Measurements from ENCODE around the gene FANCG.
A peak's percentile ranks its signal among the peaks of the same experiment; 100 is the strongest.

FANCG gene

DNA sequence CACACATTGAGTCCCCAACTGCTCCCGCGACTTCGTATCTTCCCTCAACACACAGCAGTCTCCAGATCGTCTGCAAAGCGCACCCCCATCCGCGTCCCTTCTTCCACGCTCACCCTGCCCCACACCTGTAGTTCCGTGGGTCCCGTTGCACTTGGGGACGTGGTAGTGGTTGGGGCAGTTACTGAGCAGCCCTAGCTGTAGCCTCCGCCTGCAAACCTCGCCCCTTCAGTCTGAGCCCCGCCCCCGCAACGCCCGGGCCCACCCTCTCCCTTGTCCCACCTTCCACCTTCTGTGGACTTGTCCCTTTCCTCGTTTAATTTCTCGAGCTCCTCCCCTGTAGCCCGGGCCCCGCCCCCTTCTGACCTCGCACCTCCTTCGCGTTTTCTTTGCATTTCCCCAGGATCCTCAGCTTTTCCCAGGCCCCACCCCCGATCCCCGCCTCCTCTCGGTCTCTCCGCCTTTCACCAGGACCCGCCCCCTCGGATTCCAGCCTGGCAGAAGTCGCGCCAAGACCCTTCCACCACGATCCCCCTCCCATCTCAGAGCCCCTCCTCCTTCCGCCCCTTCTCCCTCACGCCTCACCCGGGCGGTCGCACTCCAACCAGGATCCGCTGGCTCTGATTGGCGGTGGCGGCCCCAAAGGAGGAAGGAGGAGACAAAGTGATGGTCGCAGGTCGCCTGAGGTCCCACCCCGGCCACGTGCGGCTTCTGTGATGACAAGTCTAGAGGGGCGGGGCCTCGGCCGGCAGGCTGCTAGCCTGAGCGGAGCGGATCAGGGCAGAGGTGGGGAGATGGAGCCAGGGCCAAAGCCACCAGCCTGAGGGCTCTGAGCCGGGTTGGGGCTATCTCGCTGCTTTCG is 36.2 kb upstream of the FANCG start, which contains the start of gene ATOSB (continued):
- TF ChIP-seq HOXC10 (CRISPR knock-in tag; IDR thresholded peaks at IDR 0.05) (no peak), ZNF624 (tag by site-specific recombination; IDR thresholded peaks at IDR 0.05) (no peak), ZXDB (tag by site-specific recombination; IDR thresholded peaks at IDR 0.05) (peak; percentile 22; the same call in 1 of the 2 replicates), RBAK (tag by site-specific recombination; IDR thresholded peaks at IDR 0.05) (no peak), ZNF223 (tag by site-specific recombination; IDR thresholded peaks at IDR 0.05) (no peak), SP7 (tag by site-specific recombination; IDR thresholded peaks at IDR 0.05) (no peak; the same call in 1 of the 2 replicates), EGR2 (tag by site-specific recombination; IDR thresholded peaks at IDR 0.05; ENCODE audit: low read depth) (peak; percentile 76), ZNF354C (tag by site-specific recombination; IDR thresholded peaks at IDR 0.05; ENCODE audit: borderline replicate concordance, low read depth) (no peak), ZNF426 (tag by site-specific recombination; IDR thresholded peaks at IDR 0.05) (no peak), ZNF169 (tag by site-specific recombination; IDR thresholded peaks at IDR 0.05) (no peak), ZNF121 (tag by site-specific recombination; IDR thresholded peaks at IDR 0.05) (no peak), ZNF610 (tag by site-specific recombination; IDR thresholded peaks at IDR 0.05; ENCODE audit: borderline replicate concordance) (no peak; the same call in 1 of the 2 replicates), ZNF112 (tag by site-specific recombination; IDR thresholded peaks at IDR 0.05) (no peak), ZNF530 (tag by site-specific recombination; IDR thresholded peaks at IDR 0.05; ENCODE audit: low read depth) (no peak), ZNF707 (tag by site-specific recombination; IDR thresholded peaks at IDR 0.05) (no peak), ZNF114 (tag by site-specific recombination; IDR thresholded peaks at IDR 0.05) (no peak), ZNF777 (tag by site-specific recombination; IDR thresholded peaks at IDR 0.05; ENCODE audit: borderline replicate concordance) (no peak), ZNF404 (tag by site-specific recombination; IDR thresholded peaks at IDR 0.05) (no peak)
- TF ChIP-seq, protein P1, sequence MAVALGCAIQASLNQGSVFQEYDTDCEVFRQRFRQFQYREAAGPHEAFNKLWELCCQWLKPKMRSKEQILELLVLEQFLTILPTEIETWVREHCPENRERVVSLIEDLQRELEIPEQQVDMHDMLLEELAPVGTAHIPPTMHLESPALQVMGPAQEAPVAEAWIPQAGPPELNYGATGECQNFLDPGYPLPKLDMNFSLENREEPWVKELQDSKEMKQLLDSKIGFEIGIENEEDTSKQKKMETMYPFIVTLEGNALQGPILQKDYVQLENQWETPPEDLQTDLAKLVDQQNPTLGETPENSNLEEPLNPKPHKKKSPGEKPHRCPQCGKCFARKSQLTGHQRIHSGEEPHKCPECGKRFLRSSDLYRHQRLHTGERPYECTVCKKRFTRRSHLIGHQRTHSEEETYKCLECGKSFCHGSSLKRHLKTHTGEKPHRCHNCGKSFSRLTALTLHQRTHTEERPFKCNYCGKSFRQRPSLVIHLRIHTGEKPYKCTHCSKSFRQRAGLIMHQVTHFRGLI (tag by site-specific recombination; IDR thresholded peaks at IDR 0.05), result no peak
- TF ChIP-seq, protein P2, sequence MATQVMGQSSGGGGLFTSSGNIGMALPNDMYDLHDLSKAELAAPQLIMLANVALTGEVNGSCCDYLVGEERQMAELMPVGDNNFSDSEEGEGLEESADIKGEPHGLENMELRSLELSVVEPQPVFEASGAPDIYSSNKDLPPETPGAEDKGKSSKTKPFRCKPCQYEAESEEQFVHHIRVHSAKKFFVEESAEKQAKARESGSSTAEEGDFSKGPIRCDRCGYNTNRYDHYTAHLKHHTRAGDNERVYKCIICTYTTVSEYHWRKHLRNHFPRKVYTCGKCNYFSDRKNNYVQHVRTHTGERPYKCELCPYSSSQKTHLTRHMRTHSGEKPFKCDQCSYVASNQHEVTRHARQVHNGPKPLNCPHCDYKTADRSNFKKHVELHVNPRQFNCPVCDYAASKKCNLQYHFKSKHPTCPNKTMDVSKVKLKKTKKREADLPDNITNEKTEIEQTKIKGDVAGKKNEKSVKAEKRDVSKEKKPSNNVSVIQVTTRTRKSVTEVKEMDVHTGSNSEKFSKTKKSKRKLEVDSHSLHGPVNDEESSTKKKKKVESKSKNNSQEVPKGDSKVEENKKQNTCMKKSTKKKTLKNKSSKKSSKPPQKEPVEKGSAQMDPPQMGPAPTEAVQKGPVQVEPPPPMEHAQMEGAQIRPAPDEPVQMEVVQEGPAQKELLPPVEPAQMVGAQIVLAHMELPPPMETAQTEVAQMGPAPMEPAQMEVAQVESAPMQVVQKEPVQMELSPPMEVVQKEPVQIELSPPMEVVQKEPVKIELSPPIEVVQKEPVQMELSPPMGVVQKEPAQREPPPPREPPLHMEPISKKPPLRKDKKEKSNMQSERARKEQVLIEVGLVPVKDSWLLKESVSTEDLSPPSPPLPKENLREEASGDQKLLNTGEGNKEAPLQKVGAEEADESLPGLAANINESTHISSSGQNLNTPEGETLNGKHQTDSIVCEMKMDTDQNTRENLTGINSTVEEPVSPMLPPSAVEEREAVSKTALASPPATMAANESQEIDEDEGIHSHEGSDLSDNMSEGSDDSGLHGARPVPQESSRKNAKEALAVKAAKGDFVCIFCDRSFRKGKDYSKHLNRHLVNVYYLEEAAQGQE (tag by site-specific recombination; IDR thresholded peaks at IDR 0.05), result no peak
- TF ChIP-seq, protein P3, sequence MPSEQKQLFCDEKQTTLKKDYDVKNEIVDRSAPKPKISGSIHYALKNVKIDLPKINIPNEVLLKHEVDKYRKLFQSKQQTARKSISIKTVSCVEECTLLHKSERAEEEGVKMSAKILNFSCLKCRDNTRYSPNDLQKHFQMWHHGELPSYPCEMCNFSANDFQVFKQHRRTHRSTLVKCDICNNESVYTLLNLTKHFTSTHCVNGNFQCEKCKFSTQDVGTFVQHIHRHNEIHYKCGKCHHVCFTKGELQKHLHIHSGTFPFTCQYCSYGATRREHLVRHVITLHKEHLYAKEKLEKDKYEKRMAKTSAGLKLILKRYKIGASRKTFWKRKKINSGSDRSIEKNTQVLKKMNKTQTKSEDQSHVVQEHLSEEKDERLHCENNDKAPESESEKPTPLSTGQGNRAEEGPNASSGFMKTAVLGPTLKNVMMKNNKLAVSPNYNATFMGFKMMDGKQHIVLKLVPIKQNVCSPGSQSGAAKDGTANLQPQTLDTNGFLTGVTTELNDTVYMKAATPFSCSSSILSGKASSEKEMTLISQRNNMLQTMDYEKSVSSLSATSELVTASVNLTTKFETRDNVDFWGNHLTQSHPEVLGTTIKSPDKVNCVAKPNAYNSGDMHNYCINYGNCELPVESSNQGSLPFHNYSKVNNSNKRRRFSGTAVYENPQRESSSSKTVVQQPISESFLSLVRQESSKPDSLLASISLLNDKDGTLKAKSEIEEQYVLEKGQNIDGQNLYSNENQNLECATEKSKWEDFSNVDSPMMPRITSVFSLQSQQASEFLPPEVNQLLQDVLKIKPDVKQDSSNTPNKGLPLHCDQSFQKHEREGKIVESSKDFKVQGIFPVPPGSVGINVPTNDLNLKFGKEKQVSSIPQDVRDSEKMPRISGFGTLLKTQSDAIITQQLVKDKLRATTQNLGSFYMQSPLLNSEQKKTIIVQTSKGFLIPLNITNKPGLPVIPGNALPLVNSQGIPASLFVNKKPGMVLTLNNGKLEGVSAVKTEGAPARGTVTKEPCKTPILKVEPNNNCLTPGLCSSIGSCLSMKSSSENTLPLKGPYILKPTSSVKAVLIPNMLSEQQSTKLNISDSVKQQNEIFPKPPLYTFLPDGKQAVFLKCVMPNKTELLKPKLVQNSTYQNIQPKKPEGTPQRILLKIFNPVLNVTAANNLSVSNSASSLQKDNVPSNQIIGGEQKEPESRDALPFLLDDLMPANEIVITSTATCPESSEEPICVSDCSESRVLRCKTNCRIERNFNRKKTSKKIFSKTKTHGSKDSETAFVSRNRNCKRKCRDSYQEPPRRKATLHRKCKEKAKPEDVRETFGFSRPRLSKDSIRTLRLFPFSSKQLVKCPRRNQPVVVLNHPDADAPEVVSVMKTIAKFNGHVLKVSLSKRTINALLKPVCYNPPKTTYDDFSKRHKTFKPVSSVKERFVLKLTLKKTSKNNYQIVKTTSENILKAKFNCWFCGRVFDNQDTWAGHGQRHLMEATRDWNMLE (tag by site-specific recombination; conservative IDR thresholded peaks at IDR 0.05; ENCODE audit: low read depth), result no peak
- TF ChIP-seq, protein P4, sequence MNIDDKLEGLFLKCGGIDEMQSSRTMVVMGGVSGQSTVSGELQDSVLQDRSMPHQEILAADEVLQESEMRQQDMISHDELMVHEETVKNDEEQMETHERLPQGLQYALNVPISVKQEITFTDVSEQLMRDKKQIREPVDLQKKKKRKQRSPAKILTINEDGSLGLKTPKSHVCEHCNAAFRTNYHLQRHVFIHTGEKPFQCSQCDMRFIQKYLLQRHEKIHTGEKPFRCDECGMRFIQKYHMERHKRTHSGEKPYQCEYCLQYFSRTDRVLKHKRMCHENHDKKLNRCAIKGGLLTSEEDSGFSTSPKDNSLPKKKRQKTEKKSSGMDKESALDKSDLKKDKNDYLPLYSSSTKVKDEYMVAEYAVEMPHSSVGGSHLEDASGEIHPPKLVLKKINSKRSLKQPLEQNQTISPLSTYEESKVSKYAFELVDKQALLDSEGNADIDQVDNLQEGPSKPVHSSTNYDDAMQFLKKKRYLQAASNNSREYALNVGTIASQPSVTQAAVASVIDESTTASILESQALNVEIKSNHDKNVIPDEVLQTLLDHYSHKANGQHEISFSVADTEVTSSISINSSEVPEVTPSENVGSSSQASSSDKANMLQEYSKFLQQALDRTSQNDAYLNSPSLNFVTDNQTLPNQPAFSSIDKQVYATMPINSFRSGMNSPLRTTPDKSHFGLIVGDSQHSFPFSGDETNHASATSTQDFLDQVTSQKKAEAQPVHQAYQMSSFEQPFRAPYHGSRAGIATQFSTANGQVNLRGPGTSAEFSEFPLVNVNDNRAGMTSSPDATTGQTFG (tag by site-specific recombination; IDR thresholded peaks at IDR 0.05; ENCODE audit: borderline replicate concordance), result no peak
- TF ChIP-seq, protein P5, sequence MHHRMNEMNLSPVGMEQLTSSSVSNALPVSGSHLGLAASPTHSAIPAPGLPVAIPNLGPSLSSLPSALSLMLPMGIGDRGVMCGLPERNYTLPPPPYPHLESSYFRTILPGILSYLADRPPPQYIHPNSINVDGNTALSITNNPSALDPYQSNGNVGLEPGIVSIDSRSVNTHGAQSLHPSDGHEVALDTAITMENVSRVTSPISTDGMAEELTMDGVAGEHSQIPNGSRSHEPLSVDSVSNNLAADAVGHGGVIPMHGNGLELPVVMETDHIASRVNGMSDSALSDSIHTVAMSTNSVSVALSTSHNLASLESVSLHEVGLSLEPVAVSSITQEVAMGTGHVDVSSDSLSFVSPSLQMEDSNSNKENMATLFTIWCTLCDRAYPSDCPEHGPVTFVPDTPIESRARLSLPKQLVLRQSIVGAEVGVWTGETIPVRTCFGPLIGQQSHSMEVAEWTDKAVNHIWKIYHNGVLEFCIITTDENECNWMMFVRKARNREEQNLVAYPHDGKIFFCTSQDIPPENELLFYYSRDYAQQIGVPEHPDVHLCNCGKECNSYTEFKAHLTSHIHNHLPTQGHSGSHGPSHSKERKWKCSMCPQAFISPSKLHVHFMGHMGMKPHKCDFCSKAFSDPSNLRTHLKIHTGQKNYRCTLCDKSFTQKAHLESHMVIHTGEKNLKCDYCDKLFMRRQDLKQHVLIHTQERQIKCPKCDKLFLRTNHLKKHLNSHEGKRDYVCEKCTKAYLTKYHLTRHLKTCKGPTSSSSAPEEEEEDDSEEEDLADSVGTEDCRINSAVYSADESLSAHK (tag by site-specific recombination; IDR thresholded peaks at IDR 0.05), result no peak
- TF ChIP-seq, protein P6, sequence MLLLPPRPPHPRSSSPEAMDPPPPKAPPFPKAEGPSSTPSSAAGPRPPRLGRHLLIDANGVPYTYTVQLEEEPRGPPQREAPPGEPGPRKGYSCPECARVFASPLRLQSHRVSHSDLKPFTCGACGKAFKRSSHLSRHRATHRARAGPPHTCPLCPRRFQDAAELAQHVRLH (tag by site-specific recombination; IDR thresholded peaks at IDR 0.05), result no peak

All from HEK293 (cell line).